ENCODE data around the gene PRKCB. TPM values are rescaled to one million over a fixed set of nuclear protein-coding genes. Genes with fewer than 3 reads are reported as not detected.
A peak's percentile ranks its signal among the peaks of the same experiment; 100 is the strongest.
"Not testable (repeated sequence)": the region's sequence is repeated elsewhere in the genome, so short reads cannot be mapped to it uniquely, and the experiment has no call there.

The PRKCB gene
- total RNA-seq, 1 donor from 2014 or later = 0.38 TPM

DNA sequence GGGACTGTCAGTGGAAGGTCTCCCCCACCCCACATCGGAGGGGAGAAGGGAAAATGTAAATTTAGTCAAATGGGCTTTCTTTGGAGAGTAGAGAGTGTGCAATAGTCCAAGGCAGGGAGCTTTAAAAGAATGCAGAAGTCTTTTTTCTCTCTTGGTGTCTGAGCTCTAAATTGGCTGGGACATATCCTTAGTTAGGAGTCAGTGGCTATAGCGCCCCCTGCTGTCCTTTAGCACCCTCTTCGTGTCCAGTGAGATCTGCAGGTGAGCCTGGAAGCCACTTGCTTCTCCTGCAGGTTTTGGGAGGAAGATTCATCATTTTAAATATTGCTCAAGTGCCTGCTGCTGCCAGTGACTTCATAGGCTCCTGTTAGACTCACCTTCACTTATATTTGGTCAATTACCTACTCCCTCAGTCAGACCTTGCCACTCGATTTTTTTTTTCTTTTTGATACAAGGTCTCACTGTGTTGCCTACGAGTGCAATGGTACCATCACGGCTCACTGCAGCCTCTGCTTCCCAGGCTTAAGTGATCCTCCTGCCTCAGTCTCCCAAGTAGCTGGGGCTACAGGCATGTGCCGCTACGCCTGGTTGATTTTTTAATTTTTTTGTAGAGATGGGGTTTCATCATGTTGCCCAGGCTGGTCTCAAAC lies 174.8 kb downstream of the PRKCB start:
- DNase-seq (ENCODE audit: low spot score in 2 of 2, unreplicated experiment in 2 of 2) = peak; percentile 57 to 73
- TF ChIP-seq, protein P1, sequence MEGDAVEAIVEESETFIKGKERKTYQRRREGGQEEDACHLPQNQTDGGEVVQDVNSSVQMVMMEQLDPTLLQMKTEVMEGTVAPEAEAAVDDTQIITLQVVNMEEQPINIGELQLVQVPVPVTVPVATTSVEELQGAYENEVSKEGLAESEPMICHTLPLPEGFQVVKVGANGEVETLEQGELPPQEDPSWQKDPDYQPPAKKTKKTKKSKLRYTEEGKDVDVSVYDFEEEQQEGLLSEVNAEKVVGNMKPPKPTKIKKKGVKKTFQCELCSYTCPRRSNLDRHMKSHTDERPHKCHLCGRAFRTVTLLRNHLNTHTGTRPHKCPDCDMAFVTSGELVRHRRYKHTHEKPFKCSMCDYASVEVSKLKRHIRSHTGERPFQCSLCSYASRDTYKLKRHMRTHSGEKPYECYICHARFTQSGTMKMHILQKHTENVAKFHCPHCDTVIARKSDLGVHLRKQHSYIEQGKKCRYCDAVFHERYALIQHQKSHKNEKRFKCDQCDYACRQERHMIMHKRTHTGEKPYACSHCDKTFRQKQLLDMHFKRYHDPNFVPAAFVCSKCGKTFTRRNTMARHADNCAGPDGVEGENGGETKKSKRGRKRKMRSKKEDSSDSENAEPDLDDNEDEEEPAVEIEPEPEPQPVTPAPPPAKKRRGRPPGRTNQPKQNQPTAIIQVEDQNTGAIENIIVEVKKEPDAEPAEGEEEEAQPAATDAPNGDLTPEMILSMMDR (IDR thresholded peaks at IDR 0.05; ENCODE audit: unreplicated experiment) = peak; percentile 78
- Mint-ChIP-seq H3K4me1 (no peaks in the 10 kb centered on the region), H3K27me3 (ENCODE audit: low read depth) (peaks cover 42% of the 10 kb centered on the region), H3K9me3 (no peaks in the 10 kb centered on the region), H3K4me3 (no peak overlapping the region), H3K36me3 (no peaks in the 10 kb centered on the region), H3K27ac (no peak overlapping the region)

DNA sequence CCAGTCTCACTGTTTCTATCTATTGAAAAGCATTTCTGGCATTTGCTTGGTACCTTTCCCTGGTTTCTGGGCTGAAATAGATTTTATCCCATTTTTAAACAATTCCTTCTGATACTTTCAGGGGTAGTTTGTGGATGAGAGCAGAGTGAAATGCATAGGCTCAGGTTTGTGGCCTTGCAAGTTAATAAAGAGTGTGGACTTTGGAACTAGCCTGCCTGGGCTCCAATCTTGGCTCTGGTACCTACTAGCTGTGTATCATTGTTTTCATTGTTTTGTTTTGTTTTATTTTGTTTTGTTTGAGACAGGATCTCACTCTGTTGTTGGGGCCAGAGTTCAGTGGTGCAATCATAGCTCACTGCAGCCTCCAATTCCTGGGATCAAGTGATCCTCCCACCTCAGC lies 175.5 kb downstream of the PRKCB start:
- Mint-ChIP-seq H3K4me1 (no peaks in the 10 kb centered on the region), H3K4me3 (no peak overlapping the region), H3K27me3 (ENCODE audit: low read depth) (peaks cover 36% of the 10 kb centered on the region), H3K36me3 (no peaks in the 10 kb centered on the region), H3K27ac (no peak overlapping the region), H3K9me3 (no peaks in the 10 kb centered on the region)
- TF ChIP-seq, protein P1 (IDR thresholded peaks at IDR 0.05; ENCODE audit: unreplicated experiment) = no peak
- no peak for DNase-seq (ENCODE audit: low spot score in 2 of 2, unreplicated experiment in 2 of 2)

DNA sequence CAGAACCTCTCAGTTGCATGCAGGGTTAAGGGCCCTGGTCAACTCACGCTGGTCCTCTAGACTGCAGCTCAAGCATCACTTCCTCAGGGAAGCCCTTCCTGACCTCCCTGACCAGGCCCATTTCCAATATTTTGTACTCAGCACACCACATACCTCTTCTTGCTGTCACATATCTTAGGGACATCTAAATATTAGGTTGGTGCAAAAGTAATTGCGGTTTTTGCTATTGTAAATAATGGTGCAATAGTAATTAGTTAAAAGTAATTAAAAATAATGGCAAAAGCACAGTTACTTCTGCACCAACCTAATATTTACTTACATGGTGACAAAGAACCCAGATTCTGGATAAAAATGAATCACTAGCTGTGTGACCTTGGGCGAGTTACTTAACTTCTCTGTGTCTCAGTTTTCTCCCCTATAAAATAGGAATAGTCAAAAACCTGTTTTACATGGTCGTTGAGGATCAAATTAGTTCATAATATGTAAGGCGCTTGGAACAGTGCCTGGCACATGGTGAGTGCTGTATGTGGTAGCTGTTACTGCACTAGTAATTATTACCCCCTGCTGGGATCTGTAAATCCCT lies 177.4 kb downstream of the PRKCB start:
- Mint-ChIP-seq H3K27me3 (ENCODE audit: low read depth) (peaks cover 21% of the 10 kb centered on the region), H3K4me1 (no peaks in the 10 kb centered on the region), H3K27ac (no peak overlapping the region), H3K9me3 (no peaks in the 10 kb centered on the region), H3K36me3 (no peaks in the 10 kb centered on the region), H3K4me3 (no peak overlapping the region)
- no peak for DNase-seq (ENCODE audit: low spot score in 2 of 2, unreplicated experiment in 2 of 2)
- TF ChIP-seq, protein P1 (IDR thresholded peaks at IDR 0.05; ENCODE audit: unreplicated experiment) = no peak

DNA sequence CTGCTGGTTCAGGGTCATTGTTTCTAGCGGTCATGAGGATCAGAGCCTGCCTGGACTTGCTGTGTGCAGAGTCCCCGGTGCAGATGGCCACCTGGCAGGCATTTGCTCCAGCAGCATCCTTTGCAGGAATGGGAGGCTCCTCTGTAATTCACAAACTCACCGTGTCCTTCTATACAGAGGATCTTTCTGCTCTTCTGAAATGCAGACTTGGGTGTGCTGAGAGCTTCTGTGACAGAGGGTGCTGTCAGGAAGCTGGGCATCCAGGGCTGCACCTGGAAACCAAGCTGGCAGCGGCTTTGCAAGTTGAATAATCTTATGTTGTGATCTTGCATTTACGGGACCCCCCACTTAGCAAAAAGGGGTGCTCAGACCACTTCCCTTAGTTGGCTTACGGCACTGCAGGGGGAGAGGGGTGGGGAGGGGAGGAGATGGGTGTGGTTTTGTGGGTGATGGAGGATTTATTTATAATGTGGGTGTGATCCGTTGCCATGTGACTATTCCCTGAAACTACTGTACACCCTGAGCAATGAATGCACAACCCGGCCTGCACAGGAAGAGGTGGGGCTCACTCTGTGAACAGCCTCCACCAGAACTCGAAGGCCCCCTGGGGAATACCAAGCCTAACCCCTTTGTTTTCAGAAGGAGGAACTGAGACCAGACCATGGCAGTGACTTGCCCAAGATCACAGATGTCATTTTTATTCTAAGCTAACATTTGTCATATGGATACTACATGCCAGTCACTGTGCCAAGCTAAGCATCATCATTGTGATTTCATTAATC lies 178.3 kb downstream of the PRKCB start:
- Mint-ChIP-seq H3K36me3 (no peaks in the 10 kb centered on the region), H3K9me3 (no peaks in the 10 kb centered on the region), H3K27me3 (ENCODE audit: low read depth) (peaks cover 14% of the 10 kb centered on the region), H3K4me3 (no peak overlapping the region), H3K27ac (no peak overlapping the region), H3K4me1 (no peaks in the 10 kb centered on the region)
- no peak for DNase-seq (ENCODE audit: low spot score in 2 of 2, unreplicated experiment in 2 of 2)
- TF ChIP-seq, protein P1 (IDR thresholded peaks at IDR 0.05; ENCODE audit: unreplicated experiment) = no peak

DNA sequence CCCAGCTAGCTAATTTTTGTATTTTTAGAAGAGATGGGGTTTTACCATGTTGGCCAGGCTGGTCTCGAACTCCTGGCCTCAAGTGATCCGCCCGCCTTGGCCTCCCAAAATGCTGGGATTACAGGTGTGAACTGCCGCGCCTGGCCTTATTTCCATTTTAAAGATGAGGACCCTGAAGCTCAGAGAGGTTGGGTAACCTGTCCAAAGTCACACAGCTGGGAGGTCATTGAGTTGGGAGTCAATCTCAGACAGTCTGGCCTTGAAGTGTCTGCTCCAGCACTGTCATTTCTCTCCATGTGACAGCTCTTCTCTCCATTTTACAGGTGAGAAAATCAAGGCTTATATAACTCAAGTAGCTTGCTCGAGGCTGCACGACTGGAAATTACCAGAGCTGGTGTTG lies 179.2 kb downstream of the PRKCB start:
- not testable (repeated sequence) for H3K9me3 Mint-ChIP-seq; H3K4me1 Mint-ChIP-seq; H3K27ac Mint-ChIP-seq; H3K36me3 Mint-ChIP-seq; DNase-seq (ENCODE audit: low spot score in 2 of 2, unreplicated experiment in 2 of 2); H3K4me3 Mint-ChIP-seq
- H3K27me3 Mint-ChIP-seq (ENCODE audit: low read depth) = peaks cover 14% of the 10 kb centered on the region

DNA sequence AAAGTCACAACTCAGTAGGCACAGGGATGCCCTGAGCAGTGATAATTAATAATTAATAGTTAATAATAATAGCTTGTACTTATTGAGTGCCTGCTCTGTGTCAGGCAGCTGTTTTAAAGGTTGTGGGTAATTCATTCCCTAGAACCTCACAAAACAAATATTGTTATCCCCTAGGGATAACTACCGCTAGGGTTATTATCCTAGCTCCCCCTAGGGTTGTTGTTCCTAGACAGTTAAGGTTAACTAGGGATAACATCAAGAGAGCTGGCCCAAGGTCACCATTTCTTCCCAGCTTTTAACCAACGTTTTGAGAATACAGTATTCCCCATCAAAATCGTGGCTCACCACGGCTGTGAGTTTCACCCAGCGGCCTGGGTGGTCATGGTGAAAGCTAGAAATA lies 180.1 kb downstream of the PRKCB start:
- no peaks in the 10 kb centered on the region for H3K36me3 Mint-ChIP-seq
- no peak overlapping the region for H3K27ac Mint-ChIP-seq
- H3K9me3 Mint-ChIP-seq = no peaks in the 10 kb centered on the region
- H3K4me3 Mint-ChIP-seq = no peak overlapping the region
- TF ChIP-seq, protein P1 (IDR thresholded peaks at IDR 0.05; ENCODE audit: unreplicated experiment) = no peak
- no peak for DNase-seq (ENCODE audit: low spot score in 2 of 2, unreplicated experiment in 2 of 2)
- peaks cover 12% of the 10 kb centered on the region for H3K27me3 Mint-ChIP-seq (ENCODE audit: low read depth)
- no peaks in the 10 kb centered on the region for H3K4me1 Mint-ChIP-seq

Measured in mesothelial cell of epicardium (in vitro differentiated cells).